Measurements from ENCODE around the gene ZP3. TPM values are rescaled to one million over a fixed set of nuclear protein-coding genes. Genes with fewer than 3 reads are reported as not detected.

Gene ZP3
- polyA plus RNA-seq, 1 of the 3 experiments (the other 2 are of a cell fraction): 5.4 TPM

DNA sequence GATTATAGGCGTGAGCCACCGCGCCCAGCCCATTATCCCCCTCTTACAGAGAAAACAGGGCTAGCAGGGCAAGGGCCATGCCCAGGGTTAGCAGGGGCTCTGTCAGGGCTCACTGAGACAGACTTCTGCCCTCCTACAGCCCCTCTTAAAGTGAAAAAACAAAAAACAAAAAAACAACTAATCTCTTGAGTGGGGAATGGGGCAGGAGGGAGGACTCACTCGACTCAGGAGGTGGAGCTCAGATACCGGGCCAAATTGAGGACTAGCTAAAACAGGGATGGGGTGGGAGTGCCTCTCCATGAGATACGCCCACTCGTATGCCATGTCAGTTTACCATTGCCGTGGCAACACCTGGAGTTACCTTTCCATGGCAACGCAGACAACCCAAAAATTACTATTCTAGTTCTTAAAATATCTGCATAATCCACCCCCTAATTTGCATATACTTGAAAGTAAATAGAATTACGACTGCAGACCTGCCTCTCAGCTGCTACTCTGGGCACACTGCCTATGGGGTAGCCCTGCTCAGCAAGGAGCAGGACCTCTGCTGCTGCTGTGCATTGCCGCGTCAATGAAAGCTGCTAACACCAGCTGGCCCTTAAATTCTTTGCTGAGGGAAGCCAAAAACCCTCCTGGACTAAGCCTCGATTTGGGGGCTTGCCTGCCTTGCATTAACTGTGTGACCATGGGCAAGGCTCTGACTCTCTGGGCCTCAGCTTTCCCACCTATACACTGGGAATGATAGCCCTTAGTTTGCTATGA is 28.6 kb upstream of the ZP3 start:
- no peaks in the 10 kb centered on the region for H3K79me2 ChIP-seq (ENCODE audit: insufficient read depth)
- no peaks in the 10 kb centered on the region for H3K9me2 ChIP-seq
- no peaks in the 10 kb centered on the region for H4K20me1 ChIP-seq (ENCODE audit: insufficient read depth)
- H3K4me3 ChIP-seq (ENCODE audit: low read depth in 2 of 2, low read length in 1 of 2): no peak overlapping the region
- H3K9ac ChIP-seq: no peak overlapping the region
- DNase-seq: no peak
- WGBS (ENCODE audit: low lambda C conversion rate): 90% methylated on average over 13 of the region's 13 CpGs
- ChIA-PET POLR2A (no interaction called here), CTCF (interaction anchor here (1.5 to 1.6 kb wide), 2 partner anchors 105 to 218 kb away, joined by 3 to 5 read pairs; no protein-coding TSS in a partner anchor)
- no peaks in the 10 kb centered on the region for H3K27me3 ChIP-seq (ENCODE audit: insufficient read depth)
- no peak overlapping the region for H3K27ac ChIP-seq (ENCODE audit: low read depth in 2 of 2, low read length in 1 of 2)
- H3K36me3 ChIP-seq (replicated peaks in 1 of 2; ENCODE audit: control insufficient read depth in 1 of 2, insufficient read depth in 2 of 2, low read length in 1 of 2): no peaks in the 10 kb centered on the region
- H3F3A ChIP-seq (replicated peaks; ENCODE audit: insufficient read depth): peaks cover 5% of the 10 kb centered on the region
- no peak overlapping the region for H3K4me2 ChIP-seq
- H3K9me3 ChIP-seq: no peaks in the 10 kb centered on the region
- no peak overlapping the region for H2AFZ ChIP-seq (ENCODE audit: low read depth)
- H3K4me1 ChIP-seq (ENCODE audit: control insufficient read depth in 1 of 2, insufficient read depth in 2 of 2, low read depth in 1 of 2, low read length in 1 of 2): peaks cover 3 to 19% of the 10 kb centered on the region in 2 experiments; a peak in 3 of 4 replicates
- TF ChIP-seq MEF2A (IDR thresholded peaks at IDR 0.05; ENCODE audit: borderline replicate concordance, low read depth) (no peak), FOXM1 (IDR thresholded peaks at IDR 0.05; ENCODE audit: low read depth) (no peak), FOXJ3 (CRISPR knock-in tag; IDR thresholded peaks at IDR 0.05) (no peak), FOSL2 (IDR thresholded peaks at IDR 0.05; ENCODE audit: borderline replicate concordance, low read depth) (no peak), RAD21 (IDR thresholded peaks at IDR 0.05; ENCODE audit: low read length) (no peak), RXRA (IDR thresholded peaks at IDR 0.05; ENCODE audit: borderline replicate concordance, low read depth) (no peak), ELF1 (IDR thresholded peaks at IDR 0.05) (no peak), RCOR1 (IDR thresholded peaks at IDR 0.05; ENCODE audit: low read length) (no peak), YY1 (IDR thresholded peaks at IDR 0.05; ENCODE audit: low read depth) (no peak), CHD2 (IDR thresholded peaks at IDR 0.05; ENCODE audit: low read length, partially characterized antibody) (no peak), EP300 (IDR thresholded peaks at IDR 0.05; ENCODE audit: borderline replicate concordance in 1 of 2, low read depth in 1 of 2, low read length in 1 of 2) (no peak), MXI1 (IDR thresholded peaks at IDR 0.05; ENCODE audit: low read depth, low read length) (no peak), TCF12 (IDR thresholded peaks at IDR 0.05) (no peak), TAF1 (IDR thresholded peaks at IDR 0.05; ENCODE audit: borderline replicate concordance, low read depth, low read length) (no peak)
- TF ChIP-seq, protein P1, sequence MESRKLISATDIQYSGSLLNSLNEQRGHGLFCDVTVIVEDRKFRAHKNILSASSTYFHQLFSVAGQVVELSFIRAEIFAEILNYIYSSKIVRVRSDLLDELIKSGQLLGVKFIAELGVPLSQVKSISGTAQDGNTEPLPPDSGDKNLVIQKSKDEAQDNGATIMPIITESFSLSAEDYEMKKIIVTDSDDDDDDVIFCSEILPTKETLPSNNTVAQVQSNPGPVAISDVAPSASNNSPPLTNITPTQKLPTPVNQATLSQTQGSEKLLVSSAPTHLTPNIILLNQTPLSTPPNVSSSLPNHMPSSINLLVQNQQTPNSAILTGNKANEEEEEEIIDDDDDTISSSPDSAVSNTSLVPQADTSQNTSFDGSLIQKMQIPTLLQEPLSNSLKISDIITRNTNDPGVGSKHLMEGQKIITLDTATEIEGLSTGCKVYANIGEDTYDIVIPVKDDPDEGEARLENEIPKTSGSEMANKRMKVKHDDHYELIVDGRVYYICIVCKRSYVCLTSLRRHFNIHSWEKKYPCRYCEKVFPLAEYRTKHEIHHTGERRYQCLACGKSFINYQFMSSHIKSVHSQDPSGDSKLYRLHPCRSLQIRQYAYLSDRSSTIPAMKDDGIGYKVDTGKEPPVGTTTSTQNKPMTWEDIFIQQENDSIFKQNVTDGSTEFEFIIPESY (IDR thresholded peaks at IDR 0.05; ENCODE audit: borderline replicate concordance, low read depth): no peak
- TF ChIP-seq, protein P2, sequence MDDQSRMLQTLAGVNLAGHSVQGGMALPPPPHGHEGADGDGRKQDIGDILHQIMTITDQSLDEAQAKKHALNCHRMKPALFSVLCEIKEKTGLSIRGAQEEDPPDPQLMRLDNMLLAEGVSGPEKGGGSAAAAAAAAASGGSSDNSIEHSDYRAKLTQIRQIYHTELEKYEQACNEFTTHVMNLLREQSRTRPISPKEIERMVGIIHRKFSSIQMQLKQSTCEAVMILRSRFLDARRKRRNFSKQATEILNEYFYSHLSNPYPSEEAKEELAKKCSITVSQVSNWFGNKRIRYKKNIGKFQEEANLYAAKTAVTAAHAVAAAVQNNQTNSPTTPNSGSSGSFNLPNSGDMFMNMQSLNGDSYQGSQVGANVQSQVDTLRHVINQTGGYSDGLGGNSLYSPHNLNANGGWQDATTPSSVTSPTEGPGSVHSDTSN (IDR thresholded peaks at IDR 0.05): no peak
- TF ChIP-seq, protein P3, sequence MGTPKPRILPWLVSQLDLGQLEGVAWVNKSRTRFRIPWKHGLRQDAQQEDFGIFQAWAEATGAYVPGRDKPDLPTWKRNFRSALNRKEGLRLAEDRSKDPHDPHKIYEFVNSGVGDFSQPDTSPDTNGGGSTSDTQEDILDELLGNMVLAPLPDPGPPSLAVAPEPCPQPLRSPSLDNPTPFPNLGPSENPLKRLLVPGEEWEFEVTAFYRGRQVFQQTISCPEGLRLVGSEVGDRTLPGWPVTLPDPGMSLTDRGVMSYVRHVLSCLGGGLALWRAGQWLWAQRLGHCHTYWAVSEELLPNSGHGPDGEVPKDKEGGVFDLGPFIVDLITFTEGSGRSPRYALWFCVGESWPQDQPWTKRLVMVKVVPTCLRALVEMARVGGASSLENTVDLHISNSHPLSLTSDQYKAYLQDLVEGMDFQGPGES (IDR thresholded peaks at IDR 0.05; ENCODE audit: low read depth, low read length): no peak
- TF ChIP-seq, protein P4, sequence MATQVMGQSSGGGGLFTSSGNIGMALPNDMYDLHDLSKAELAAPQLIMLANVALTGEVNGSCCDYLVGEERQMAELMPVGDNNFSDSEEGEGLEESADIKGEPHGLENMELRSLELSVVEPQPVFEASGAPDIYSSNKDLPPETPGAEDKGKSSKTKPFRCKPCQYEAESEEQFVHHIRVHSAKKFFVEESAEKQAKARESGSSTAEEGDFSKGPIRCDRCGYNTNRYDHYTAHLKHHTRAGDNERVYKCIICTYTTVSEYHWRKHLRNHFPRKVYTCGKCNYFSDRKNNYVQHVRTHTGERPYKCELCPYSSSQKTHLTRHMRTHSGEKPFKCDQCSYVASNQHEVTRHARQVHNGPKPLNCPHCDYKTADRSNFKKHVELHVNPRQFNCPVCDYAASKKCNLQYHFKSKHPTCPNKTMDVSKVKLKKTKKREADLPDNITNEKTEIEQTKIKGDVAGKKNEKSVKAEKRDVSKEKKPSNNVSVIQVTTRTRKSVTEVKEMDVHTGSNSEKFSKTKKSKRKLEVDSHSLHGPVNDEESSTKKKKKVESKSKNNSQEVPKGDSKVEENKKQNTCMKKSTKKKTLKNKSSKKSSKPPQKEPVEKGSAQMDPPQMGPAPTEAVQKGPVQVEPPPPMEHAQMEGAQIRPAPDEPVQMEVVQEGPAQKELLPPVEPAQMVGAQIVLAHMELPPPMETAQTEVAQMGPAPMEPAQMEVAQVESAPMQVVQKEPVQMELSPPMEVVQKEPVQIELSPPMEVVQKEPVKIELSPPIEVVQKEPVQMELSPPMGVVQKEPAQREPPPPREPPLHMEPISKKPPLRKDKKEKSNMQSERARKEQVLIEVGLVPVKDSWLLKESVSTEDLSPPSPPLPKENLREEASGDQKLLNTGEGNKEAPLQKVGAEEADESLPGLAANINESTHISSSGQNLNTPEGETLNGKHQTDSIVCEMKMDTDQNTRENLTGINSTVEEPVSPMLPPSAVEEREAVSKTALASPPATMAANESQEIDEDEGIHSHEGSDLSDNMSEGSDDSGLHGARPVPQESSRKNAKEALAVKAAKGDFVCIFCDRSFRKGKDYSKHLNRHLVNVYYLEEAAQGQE (IDR thresholded peaks at IDR 0.05; ENCODE audit: low read depth, low read length): no peak
- TF ChIP-seq, protein P5, sequence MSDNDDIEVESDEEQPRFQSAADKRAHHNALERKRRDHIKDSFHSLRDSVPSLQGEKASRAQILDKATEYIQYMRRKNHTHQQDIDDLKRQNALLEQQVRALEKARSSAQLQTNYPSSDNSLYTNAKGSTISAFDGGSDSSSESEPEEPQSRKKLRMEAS (IDR thresholded peaks at IDR 0.05; ENCODE audit: low read depth): no peak

All from SK-N-SH (cell line).